ENCODE data around the gene ATP4A.

Gene ATP4A

DNA sequence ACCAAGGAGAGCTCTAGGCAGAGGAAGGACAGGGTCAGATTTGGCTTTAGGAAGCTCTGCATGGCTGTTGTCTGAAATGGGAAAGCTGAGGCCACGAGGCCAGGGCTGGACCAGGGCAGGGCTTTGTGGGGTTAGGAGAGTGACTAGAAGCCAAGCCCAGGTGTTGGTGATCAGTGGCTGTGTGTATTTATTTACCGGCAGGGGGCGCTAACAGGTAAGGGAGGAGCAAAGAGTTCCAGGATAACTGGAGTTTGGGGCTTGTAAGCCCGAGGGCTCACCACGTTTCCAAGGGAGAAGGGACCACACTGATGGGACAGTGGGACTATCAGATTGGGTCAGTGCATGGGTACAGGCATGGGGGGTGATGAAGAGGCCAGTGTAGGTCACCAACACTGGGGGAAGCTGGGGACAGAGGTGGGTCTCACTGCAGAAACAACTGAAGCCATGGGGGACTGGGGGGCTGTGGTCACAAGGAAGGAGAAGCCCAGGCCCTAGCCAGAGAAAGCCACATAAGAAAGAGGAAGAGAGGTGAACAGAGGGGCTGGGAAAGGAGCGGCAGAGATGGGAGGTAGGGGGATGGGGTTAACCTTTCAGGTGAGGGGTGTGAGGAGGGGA is 14.2 kb downstream of the ATP4A start:
- DNase-seq (ENCODE audit: low read depth) = peak; percentile 42

DNA sequence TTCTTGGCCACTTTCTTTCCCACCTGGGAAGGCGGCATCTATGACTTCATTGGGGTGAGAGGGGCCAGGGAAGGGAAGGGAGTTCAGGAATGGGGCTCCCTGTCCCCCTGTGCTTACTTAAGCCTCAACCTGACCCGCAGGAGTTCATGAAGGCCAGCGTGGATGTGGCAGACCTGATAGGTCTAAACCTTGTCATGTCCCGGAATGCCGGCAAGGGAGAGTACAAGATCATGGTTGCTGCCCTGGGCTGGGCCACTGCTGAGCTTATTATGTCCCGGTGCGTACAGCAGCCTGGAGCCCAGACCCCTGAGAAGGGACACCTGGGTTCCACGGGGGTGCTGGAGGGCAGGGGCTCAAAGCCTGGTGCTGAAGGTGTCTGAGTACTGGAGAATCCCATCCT is 16.9 kb downstream of the ATP4A start:
- no peak for DNase-seq (ENCODE audit: low read depth)

DNA sequence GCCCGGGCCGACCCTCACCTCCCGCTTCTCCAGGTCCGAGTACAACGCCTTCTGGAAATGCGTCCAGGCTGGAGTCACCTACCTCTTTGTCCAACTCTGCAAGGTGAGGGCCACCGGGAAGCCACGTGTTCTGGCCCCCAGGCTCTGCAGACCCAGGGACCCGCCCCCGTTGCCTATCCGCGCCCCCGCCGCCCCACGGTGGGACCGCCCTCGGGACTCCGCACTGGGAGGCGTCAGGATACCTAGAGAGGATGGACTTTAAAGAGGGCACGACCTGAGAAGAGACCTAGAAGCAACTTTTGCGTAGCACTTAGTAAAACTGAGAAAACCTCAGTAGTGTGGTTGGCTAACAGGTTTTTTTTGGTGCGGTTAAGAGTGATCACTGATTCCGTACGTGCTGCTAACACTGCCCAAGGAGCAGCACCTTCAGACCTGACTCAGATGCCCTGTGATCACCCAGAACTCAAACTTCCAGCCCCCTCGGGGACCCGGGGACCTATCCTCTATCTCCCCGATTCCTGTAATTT is 17.5 kb downstream of the ATP4A start:
- DNase-seq (ENCODE audit: low read depth) = peak; percentile 12

DNA sequence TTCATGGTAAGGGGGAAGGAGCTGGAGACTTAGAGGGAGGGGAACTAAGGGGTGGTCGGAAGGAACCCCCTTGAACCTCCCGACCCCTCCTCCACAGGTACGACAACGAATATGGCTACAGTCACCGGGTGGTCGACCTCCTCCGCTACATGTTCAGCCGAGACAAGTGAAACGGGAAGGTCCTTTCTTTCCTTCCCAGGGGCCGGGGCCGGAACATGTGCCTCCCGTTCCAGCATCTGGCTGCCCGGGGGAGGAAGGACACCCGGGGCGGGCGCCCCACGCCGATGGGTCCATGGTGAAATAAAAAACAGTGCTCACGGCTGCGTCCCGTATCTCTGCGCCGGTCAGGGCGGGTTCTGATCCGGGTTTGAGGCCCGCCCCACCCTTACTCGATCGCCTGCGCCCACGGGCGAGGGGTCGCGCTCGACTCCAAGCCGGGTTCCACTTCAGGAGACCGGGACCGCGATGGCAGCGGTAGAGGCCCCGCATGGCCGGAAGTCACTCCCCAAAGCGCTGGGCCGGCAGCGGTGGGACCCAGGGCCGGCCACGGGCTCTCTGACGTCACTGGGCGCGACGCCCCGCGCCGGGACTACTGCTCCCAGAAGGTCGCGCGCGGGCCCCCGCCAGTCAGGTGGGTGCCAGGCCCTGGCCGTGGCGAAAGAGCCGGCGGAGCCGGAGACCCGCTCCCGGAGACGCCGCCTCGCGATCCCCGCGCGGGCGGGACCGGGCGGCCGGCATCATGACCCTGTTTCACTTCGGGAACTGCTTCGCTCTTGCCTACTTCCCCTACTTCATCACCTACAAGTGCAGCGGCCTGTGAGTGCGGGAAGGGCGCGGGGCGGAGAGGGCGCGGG is 18.2 kb downstream of the ATP4A start, which contains the start of gene TMEM147:
Gene TMEM147, plus strand, starts transcription at position 626 of the 854 bp plus-strand sequence. Its CDS starts 114 bp downstream, at position 740.
- peak; percentile 64 for DNase-seq (ENCODE audit: low read depth)

DNA sequence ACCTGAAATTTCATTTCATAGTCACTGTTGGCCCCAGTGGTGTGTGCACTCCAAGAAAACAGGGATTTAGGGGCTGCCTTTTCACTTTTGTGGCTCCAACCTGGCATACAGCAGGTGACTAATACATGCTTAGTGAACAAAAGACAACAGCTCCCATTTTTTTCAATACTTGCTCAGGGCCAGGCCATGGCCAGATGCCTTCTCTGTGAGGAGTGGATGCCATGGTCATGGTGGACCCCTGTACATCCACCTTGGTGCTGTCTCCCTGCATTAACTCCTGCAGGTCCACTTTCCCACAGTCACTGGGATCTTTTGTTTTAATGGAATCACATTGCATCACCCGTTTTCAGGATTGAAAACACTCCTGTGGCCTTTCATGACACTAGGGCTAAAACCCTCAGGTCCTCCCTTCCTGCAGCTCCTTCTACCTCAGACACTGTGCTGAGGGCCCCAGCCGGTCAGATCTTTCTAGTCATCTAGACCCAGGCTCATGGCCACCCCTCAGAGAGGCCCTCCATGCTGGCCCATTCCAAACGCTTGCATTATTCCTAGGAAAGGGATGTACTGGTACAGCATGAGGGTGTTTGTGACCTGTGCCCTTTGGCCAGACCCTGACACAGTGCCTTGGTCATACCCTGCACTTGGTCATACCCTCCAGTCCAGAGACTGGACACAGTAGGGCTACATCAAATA is 19.2 kb downstream of the ATP4A start:
- DNase-seq (ENCODE audit: low read depth) = no peak

DNA sequence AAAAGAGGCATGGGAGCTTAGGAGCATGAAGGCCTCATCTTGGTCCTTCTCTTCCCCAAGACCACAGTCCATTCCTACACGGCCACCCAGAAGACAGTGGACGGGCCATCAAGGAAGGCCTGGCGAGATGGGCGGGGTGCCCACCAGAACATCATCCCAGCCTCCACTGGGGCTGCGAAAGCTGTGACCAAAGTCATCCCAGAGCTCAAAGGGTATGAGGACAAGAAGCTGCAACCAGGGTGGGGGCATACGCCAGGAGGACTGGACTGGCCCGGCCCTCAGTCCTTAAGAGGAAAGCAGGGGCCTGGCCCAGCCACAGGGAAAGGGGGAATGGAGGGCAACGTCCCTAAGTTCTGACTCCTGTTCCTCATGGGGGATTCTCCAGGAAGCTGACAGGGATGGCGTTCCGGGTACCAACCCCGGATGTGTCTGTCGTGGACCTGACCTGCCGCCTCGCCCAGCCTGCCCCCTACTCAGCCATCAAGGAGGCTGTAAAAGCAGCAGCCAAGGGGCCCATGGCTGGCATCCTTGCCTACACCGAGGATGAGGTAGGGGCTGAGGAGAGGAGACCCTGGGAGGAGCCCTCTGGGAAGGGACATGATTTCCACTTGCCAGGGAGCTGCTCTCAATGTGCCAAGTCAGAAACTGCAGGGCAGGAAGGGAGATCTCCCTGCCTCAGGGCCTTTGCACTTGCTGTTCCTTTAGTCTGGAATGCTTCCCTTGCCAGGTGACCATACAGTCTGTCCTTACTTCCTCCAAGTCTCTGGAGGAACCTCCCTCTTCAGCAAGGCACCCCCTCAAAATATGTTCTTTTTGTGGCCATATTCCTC is 20.0 kb downstream of the ATP4A start:
- no peak for DNase-seq (ENCODE audit: low read depth)

DNA sequence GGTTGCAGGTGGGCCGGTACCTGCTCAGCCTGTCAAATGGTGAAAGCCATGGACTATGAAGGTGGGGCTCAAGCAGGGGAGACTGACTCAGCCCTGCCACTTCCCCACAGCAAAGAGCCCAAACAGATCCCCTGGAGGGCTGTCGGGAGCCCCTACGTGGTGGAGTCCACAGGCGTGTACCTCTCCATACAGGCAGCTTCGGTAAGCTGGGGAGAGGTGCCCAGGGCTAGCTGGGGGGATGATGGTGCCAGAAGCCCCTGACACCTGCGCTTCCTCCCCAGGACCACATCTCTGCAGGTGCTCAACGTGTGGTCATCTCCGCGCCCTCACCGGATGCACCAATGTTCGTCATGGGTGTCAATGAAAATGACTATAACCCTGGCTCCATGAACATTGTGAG is 21.2 kb downstream of the ATP4A start:
- DNase-seq (ENCODE audit: low read depth) = no peak

DNA sequence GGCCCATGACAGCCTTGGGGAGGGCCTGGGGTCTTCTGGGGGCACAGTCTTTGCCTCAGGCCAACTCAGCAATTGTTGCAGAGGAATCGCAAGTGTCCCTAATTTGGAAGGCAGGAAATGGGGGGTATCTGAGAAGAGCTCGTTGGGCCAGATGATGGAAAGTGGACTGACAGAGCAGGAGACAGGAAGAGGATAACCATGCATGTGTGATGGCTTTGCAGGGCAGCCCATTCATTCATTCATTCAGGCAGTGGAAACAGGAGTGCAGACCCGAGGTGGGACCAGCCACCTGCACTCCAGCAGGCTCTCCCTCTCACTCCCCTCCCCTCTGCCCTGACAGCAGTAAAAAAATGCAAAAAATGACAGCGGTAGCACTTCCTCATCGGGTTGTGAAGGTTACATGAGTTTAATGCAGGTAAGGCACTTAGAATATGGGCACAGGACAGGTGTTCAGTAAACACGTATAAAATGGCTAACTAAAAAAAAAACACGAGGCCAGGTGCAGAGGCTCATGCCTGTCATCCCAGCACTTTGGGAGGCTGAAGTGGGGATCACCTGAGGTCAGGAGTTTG is 23.0 kb downstream of the ATP4A start:
- DNase-seq (ENCODE audit: low read depth) = no peak

DNA sequence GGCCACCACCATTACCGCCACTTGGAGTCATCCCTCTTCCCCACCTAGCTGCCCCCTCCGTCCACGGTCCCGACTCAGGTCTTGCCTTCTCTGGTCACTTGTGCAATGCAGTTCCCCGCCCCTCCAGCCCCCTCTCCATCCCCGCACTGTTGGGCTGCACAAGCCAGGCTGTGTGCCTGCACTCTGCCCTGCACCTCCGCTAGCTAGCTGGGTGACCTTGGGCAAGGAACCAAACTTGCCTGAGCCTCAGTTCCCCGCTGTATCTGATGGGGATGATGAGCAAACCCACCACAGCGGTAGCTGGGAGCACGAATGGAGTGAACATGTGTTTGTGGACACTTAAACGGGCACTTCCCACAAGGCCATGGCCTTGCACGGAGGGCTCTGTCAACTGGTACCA is 23.6 kb downstream of the ATP4A start:
- no peak for DNase-seq (ENCODE audit: low read depth)

DNA sequence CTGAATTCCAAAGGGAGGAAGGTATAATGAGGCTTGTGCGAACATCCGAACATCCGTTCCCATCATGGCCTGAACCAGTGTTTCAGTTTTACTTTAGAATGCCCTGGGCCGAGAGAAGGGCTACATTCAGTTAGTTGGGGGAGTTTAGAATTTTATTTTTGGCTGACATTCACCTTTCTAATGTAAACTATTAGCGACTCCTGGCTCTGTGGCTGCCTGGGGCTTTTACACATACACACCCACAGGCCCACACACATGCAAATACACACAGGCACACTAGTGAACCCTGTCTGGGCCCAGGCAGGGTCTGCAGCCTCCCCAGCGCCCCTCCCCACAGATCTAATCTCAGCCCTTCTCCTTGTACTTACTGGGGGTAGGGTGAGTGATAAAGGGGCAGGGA is 24.1 kb downstream of the ATP4A start:
- no peak for DNase-seq (ENCODE audit: low read depth)

DNA sequence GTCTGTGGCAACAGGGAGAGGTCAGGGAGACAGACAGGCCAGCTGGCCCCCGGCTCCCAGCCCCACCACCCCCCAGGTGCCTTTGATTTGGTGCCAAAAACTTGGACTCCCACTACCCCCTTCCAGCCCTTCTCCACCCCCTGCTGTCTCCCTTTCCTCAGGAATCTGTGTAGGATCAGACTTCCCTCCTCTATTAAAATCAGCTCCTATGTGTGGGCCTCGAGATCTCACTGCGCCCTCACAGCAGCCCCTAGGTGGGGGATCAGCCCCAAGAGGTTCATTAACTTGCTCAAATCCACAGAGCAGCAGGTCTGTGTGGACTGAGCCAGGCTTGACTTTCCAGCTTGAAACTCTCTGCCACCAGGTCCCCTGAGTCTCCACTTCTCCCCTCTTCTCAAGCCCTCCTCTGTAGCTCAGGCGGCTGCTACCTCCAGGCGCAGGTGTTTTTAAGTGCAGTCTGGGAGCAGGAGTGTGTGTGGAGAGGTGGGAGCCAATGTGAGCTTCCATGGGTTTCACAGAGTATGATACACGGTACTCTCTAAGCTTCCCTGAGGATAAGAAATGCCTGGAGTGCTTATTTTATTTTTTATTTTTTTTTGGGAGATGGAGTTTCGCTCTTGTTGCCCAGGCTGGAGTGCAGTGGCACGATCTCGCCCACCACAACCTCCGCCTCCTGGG is 28.5 kb downstream of the ATP4A start:
- DNase-seq (ENCODE audit: low read depth) = no peak

DNA sequence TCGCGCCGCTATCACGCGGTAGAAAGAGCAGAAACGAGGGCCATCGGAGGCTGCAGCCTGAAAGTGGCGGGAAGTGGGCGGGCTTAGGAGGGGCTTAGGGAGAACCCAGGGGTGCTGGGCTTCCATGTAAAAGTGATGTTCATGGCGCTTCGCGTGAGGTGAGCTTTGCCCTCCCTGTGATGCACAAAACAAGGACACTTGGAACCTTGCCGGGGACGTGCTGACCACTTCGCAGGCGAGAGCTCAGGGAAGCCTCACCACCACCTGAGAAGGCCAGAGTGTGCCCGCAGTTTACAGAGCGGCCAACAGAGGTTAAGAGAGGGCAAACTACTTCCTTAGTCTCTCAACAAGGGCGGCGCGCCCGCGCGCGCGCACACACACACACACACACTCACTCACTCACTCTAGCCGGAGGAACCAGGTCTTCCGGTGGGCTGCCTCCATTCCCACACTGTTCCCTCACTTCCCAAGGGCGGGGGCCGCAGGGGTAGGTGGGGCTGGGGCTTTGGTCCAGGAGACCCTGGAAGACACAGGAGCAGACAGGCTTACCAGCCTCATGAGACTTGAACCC is 29.6 kb downstream of the ATP4A start:
- peak; percentile 31 for DNase-seq (ENCODE audit: low read depth)

DNA sequence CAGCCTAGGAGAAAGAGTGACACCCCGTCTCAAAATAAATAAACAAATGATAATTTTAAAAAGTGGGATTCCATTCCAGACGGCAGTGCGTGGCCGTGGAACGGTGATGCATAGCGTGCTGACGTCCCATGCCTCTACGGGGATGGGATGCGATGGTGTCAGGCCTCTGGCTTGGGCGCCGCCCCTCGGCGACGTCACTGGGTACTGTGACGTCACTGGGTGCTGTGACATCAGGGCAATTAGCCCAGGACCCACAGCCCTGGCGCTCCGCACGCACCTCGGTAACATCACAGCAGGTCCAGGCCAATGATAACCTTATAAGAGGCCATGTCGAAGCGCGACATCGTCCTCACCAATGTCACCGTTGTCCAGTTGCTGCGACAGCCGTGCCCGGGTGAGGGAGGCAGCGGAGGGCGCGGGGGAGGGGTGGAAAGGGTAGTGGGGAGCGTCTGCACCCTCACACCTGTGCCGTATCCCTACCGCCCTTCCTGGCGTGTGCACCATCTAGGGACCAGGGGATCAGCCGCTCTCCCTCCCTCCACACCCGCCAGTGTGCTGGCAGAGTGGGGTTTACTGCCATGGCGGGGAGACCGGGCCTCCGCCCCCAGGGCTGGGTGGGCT is 30.1 kb downstream of the ATP4A start, which contains the start of gene GAPDHS:
Gene GAPDHS, plus strand, starts transcription at position 256 of the 621 bp plus-strand sequence. Its CDS starts 72 bp downstream, at position 328.
- DNase-seq (ENCODE audit: low read depth) = no peak

DNA sequence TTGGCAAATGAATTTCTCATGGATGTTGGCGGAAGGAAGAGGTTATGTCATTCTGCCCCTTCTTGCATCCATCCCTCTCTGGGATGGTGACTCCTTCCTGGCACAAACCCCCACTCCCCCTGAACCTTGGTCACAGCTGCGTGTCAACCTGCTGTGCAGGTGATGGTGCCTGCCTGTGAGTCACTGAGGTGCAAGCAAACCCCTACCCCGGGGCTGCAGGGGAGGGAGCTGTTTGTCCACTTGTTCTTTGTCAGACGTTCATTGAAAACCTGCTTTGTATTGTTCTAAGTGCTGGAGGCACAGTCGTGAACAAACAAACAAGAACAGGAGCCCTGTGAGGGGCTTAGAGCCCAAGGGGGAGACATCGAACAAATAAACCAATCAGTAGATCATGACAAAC is 32.2 kb downstream of the ATP4A start:
- no peak for DNase-seq (ENCODE audit: low read depth)

DNA sequence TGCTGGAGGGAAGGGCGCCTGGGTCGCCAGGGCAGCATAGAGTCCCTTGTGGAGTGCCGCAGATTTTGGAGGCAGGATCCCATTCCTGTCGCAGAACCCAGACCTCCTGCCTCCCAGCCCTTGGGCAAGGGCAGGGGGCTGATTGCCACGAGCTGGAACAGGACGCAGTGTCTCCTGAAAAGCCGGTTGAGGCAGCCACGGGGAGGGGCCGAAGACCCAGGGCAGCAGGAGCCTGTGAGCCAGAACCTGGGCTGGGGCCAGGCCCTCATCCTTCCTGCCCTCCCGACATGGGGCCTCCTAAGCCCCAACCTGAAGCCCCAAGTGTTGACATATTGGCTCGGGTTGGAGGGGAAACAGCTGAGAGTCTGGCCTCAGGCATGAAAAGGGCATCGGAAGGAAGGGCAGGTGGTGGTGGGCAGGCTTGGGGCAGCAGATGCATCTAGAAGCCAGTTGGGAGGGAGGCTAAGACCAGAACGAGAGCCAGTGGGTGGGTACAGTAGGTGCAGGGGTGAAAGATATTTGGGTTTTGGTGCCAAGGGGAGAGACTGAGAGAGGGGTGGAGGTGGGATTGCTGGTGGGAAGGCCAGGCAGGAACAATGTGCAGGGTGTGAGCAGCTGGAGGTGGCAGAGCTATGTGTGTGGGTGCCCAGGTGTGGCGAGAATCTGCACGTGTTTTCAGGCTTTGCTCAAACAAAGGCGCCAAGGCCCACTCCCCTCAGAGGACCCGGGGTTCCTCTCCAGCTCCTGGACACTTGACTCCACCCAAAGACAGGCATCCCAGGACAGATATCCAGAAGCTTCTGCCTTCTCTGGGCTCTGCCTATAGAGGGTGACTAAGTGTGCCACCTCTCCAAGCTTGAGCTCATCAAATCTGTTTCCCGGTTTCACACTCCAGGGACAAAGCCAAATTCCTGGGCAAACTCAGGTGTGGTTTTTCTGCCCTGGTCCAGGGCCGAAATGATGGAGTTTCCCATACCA is 33.9 kb downstream of the ATP4A start:
- DNase-seq (ENCODE audit: low read depth) = no peak

DNA sequence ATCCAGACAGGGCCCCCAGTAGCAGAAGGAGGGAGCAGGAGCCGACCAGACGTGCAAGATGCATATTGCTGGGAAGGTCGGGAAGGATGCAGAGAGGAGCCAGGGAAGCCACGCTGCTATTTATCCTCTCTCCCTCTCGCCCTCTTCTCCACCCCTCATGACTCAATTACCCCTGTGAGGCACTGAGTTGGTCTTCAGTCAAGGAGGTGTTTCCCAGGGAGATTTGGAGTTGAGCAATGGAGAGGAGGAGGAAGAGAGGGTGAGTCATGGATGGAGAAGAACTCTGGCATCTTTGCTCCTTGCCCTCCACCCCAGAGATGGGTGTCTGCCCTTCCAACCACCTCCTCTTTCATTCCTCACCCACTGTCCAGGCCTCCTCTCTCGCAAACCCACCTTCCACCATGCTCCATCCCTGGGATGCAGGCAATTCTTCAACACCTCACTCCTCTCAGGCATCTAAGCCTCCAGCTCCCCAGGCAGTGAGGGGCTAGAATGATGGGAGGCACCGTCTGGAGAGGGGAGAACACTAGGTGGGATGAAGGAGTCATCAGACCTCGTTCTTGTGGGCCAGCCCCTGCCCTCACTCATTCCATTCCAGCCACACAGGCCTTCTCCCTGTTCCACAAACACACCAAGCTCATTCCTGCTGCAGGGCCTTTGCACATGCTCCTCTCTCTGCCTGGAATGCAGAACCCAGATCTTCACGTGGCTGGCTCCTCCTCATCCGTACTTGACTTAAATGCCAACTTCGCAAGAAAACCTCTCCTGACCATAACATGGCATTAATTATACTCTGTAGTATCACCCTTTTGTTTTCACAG is 35.0 kb downstream of the ATP4A start, which contains the start of gene SBSN:
Gene SBSN, minus strand, starts transcription at position 94 of the 821 bp plus-strand sequence. Its CDS starts 30 bp downstream, at position 64.
- no peak for DNase-seq (ENCODE audit: low read depth)

DNA sequence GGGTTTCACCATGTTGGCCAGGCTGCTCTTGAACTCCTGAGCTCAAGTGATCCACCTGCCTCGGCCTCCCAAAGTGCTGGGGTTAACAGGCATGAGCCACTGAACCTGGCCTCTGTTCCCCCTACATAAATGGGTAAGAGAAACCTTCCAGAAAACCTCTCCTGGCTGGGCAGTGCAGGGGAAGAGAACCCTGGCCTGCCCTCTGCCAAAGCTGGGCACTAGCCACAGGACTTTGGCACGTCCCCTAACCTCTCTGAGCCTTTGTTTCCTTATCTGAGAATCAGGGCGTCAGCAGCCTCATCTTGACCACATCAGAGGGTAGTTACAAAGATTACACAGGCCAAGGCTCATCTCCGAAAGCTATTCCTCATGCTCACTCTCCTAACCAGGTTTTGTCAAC is 37.6 kb downstream of the ATP4A start:
- no peak for DNase-seq (ENCODE audit: low read depth)
